ENCODE data around the gene GSDME.
"Not testable (repeated sequence)": the region's sequence is repeated elsewhere in the genome, so short reads cannot be mapped to it uniquely, and the experiment has no call there.

The GSDME gene

DNA sequence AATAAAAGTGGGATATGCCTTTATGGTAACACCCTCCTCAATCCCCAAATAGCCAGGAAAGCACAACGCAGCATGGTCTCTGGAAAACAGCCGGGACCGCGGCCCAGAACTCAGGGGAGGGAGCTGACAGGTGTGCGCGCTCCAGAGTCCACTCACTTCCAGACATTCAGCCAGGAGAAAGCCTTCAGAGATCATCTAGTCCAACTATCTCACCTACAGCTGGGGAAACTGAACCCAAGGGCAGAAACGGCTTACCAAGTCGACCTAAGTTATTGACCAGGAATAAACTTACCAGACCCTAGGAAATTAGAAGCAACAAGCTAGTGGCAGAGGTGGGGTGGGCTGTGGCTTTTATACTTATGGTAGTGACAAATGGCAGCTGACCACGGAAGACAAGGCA, 16.4 kb downstream of the GSDME start:
- no peak for DNase-seq

DNA sequence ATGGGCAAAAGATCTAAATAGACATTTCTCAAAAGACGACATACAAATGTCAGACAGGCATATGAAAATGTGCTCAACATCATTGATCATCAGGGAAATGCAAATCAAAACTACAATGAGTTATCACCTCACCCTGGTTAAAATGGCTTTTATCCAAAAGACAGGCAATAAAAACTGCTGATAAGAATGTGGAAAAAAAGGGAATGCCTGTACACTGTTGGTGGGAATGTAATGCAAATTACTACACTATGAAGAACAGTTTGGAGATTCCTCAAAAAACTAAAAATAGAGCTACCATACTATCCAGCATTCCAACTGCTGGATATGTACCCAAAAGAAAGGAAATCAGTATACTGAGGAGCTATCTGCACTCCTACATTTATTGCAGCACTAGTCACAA, 18.0 kb downstream of the GSDME start:
- DNase-seq: no peak

DNA sequence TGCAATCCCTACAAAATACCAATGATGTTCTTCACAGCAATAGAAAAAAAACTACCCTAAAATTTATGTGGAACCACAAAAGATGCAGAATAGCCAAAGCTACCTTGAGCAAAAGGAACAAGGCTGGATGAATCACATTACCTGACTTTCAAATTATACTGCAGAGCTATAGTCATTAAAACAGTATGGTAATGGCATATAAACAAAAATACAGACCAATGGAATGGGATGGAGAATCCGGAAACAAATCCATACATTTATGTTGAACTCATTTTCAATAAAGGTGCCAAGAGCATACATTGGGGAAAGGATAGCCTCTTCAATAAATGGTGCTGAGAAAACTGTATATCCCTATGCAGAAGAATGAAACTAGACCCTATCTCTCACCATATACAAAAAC, 18.7 kb downstream of the GSDME start:
- no peak for DNase-seq

DNA sequence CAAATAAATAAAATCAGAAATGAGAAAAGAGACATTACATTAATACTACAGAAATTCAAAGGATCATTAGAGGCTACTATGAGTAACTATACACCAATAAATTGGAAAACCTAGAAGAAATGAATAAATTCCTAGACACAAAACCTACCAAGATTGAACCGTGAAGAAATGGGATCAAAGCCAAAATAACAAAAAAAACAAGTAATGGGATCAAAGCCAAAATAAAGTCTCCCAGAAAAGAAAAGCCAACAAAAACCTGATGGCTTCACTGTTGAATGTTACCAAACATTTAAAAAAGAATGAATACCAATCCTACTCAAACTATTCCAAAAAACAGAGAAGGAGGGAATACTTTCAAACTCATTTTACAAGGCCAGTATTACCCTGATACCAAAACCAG, 20.0 kb downstream of the GSDME start:
- DNase-seq: no peak

DNA sequence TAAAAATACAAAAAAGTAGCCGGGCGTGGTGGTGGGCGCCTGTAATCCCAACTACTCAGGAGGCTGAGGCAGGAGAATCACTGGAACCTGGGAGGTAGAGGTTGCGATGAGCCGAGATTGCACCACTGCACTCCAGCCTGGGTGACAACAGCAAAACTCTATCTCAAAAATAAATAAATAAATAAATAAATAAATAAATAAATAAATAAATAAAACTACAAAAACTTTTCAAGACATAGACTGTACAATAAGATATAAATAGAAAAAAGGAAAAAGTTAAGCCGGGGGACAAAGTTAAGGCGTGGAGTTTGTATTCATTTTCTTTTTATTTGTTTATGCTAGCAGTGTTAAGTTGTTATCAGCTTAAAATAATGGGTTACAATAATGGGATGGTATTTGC, 21.7 kb downstream of the GSDME start:
- not testable (repeated sequence) for DNase-seq

DNA sequence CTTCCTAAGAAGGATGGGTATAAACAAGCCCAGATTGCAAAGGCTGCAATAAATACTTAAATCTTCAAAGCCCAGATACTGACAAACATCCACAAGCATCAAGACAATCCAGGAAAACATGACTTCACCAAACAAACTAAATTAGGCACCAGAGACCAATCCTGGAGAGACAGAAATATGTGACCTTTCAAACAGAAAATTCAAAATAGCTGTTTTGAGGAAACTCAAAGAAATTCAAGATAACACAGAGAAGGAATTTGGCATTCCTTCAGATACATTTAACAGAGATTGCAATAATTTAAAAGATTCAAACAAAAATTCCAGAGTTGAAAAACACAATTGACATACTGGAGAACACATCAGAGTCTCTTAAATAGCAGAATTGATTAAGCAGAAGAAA, 23.0 kb downstream of the GSDME start:
- DNase-seq: no peak

DNA sequence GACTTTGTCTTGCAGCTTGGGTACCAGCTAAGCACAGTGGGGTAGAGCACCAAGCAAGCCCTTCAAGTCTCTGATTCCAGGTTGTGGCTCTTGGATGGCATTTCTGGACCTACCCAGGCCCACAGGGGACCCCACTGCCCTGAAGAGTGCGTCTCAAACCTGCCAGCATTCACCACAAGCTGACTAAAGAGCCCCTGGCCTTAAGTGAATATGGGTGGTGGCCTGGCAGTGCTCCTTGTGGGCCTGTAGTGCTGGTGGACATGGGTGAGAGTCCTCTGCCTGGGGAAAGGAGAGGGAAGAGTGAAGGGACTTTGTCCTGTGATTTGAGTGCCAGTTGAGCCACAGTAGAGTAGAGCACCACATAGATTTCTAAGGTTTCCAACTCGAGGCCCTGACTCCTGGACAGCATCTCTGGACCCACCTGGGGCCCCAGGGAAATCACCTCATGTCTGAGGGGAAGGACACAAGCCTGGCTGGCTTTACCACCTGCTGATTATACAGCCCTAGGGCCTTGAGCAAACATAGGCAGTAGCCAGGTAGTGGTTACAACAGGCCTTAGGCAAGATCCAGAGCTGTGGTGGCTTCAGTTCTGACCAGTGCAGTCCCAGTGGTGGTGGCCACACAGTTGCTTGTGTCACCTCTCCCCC, 23.7 kb downstream of the GSDME start:
- no peak for DNase-seq

DNA sequence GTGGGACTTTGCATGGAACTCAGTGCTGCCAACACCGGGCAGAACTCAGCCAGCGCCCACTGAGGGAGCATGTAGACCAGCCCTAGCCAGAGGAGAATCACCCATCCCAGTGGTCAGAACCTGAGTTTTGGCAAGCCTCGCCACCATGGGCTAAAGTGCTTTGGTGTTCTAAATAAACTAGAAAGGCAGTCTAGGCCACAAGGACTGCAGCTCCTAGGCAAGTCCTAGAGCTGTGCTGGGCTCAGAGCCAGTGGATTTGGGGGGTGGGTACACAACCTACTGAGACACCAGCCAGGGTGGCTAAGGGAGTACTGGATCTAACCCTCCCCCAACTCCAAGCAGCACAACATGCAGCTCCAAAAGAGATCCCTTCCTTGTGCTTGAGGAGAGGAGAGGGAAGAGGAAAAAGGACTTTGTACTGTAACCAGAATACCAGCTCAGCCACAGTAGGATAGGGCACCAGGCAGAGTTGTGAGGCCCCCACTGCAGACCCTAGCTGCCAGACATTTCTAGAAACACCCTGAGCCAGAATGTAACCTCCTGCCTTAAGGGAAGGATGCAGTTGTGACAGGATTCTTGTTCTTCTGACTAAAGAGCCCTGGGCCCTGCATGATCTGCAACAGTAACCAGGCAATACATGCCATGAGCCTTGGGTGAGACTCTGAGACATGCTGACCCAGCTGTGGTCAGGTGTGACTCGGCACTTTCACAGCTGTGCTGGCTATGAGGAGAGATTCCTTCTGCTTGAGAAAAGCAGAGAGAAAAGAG, 24.4 kb downstream of the GSDME start:
- no peak for DNase-seq

DNA sequence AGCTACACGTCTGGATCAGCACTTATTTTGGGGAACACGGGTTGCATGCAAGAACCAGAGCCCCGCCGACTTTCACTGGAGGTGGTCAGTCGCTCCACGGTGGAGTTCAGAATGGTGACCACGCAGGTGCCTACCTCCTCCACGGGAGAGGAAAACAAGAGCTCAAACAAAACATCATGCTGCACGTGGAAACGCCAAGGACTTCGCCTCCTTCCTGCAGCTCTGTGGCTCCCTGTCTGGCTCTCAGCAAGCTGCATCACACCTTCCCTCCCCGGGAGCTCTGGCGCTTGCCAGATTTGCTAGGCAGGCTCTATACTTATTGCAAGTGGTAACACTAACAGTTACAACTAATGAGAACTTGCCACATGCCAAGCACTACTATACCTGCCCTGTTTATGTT, 26.0 kb downstream of the GSDME start:
- DNase-seq: no peak

DNA sequence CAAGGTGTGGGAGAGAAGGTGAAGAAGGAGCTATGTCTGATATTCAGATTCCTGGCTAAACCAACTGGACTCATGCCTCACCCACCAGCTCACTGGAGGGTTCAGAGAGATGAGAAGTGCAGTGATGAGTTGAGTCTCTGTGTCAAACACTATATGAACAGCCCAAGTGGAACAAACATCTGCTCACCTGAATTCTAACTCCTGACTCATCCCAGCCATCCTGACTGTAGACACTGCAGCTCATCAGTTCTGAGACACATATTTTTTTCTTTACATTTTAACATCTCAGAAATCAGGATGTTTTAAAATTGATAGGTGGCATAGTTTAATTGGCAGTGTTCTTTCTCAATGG, 27.3 kb downstream of the GSDME start:
- DNase-seq: no peak

DNA sequence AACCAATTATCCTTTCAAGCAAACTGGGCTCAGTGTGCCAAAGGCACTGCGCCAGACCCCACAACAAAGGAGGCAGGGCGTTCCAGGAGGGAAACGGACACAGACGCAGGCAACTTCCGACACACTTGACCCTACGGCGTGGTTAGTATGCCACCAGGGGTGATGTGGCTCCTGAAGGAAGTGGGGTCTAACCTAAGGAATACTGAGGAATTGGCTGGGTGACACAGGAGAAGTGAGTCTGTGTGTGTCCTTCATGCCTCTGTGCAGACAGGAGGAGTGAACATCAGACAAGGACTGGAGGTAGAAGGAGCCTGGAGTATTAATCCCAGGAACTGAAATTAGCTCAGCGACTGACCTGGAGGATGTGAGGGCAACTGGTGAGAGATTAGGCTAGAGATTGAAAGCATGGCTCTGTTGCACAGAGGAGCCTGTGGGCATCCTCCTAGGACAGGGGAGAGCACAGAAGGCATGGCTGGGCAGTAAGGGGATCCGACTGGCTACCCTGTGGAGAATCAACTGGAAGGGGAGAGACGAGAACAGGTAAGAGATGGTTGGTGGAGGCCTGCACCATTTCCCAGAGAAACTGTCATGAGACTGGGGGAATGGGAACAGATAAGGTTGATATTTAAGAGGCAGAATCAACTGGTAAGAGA, 27.8 kb downstream of the GSDME start:
- DNase-seq: no peak

DNA sequence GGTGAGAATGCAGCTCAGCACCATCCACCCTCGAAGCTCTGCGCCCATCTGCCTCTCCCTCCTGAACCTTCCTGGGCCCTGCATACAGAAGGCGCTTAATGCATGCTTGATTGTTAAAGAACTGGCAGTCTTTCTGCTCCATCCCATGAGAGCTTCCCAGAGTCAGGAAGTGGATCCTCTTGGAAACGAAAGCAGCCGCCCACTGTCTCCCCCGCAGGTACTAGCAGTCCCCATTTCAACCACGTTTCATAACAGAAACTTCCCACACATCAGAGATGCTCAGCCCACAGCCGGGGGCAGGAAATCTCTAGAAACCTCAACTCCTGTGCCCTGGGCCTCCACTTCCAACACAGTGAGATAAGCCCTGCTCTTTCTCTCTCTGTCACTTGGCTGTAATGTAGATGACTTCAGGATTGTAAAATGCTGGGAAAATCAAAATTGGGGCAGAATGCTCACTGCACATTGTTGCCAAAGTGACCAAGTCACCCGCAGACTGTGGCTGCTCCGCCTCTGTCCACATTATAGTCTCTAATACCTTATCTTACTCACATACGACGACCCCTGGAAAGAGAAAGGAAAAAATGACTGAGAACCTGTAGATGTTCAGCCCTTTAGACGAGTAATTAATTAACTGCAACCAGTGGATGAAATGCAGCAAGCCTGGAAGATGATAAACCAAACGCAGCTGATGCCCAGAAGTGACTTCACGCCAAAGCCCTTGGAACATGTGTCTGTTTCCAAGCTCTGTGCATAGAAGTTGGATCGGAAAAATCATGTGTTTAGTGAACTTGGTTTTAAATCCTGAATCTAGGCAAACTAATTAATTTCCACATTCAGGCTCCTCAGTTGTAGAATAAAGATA, 28.5 kb downstream of the GSDME start:
- DNase-seq: no peak

DNA sequence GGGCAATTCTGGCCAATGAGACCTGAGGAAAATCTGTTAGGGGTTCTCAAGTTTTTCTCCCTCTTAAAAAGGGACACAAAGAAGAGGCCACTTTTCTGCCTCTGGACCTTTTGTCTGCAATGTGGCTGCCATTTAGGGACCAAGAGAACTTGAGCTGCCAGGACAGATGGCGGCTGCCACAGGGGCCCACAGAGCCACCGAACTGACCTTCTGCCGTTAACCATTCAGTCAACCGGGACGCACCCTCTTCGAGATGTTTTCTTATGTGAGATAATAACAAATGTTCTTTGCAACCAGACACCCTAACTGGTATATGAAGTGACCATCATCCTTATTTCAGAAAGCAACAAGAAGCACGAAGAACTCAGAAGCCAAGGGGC, 29.2 kb downstream of the GSDME start:
- no peak for DNase-seq

DNA sequence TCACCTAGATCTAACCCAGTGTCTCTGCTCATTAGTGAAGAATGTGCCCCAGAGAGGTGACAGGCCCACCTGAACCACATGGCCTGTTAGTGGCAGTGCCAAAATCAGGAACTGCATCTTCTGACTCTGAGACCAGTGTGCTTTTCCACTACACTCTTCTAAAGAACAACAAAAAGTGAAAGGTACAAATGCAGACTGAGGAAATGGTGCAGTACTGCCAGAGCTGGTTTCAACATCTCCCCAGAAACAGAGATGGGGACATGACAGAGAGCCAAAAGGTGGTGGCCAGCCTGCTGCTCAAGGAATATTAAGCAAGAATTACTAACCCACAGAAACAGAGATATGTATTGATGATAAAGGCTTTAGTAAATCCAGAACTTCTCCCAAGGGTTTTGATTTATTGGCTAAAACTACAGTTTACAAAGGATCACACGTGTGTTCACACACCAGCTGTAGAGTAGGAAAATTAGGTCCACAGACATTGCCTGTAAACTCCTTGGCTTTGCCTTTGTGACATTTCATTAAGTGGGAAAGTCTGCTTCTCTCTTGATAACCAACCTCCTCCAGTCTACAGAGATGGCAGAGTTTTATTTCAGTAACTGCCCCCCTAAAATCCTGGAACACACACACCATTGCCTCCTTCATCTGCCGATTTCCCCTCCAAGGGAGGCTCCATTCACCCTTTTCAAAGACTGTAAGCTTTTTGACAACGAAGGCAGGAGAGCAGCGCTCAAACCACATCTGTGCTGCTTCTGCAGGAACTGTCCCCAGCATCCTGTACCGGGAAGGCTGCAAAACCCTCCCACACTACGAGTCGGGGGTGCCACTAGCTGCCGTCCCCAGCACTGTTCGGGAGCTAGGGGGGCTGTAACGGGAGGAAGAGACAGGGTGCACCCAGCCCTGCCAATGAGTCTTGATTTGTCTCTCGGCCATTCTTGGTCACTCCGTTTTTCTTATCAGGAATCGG, 29.8 kb downstream of the GSDME start:
- no peak for DNase-seq

DNA sequence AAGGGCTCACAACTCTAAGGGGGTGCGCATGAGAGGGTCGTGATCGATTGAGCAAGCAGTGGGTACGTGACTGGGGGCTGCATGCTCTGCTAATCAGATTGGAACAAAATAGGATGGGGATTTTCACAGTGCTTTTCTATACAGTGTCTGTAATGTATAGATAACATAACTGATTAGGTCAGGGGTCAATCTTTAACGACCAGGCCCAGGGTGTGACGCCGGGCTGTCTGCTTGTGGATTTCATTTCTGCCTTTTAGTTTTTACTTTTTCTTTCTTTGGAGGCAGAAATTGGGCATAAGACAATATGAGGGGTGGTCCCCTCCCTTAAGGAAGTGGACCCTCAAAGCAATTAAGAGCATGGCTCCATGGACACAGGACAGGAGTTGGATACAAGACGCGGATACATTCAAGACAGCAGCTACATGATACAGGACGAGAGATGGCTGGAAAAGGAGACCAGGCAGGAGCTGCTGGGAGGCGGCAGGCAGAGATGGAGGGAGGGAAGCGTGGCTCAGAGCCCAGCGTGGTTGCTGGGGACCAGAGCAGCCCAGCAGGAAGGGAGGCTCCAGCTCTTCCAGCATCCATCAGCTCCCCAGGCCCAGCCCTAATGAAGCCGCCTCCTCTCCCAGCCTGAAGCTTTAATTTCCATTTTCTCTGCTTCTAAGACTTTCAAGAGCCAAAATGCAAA, 31.6 kb downstream of the GSDME start:
- no peak for DNase-seq

DNA sequence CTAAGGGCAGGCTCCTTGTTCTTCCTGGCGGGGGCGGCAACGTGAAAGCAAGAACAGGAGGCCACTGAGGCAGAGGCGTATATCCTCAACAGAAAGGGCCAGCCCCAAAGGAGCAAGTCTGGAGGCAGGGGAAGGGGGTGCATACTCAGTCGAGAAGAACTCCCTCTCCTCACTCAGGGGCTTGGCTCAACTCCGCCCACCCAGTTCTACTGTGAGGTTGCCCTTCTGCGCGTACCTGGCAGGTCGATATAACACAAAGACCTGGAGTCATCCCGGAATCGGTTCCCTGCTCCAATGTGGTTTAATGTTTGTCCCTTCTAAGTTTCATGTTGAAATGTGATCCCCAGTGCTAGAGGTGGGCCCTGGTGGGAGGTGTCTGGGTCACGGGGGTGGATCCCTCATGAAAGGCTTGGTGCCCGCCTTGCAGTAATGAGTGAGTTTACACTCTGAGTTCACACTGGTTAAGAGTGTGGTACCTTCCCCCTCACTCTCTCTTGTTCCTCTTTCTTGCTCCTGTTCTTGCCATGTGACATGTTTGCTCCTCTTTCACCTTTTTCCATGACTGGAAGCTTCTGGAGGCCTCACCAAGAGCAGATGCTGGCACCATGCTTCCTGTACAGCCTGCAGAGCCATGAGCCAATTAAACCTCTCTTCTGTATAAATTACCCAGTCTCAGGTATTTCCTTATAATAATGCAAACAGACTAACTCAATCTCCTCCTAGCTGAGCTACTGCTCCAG, 32.6 kb downstream of the GSDME start:
- no peak for DNase-seq

DNA sequence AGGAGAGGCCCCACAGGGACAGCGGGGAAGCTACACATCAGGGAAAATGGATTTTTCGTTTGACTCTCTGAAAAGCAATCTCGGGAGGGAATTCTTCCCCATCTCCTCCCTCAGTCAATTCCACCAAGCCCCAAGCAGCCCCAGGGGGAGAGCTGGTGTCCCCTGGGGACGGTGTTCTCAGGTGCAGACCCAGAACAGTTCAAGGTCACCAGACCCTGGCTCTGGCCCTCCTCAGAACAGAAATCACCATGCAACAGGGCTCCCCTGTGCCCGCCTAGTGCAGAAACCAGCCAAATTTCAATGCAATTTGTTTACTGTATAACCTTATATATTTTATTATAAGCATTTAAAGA, 34.1 kb downstream of the GSDME start:
- DNase-seq: no peak

DNA sequence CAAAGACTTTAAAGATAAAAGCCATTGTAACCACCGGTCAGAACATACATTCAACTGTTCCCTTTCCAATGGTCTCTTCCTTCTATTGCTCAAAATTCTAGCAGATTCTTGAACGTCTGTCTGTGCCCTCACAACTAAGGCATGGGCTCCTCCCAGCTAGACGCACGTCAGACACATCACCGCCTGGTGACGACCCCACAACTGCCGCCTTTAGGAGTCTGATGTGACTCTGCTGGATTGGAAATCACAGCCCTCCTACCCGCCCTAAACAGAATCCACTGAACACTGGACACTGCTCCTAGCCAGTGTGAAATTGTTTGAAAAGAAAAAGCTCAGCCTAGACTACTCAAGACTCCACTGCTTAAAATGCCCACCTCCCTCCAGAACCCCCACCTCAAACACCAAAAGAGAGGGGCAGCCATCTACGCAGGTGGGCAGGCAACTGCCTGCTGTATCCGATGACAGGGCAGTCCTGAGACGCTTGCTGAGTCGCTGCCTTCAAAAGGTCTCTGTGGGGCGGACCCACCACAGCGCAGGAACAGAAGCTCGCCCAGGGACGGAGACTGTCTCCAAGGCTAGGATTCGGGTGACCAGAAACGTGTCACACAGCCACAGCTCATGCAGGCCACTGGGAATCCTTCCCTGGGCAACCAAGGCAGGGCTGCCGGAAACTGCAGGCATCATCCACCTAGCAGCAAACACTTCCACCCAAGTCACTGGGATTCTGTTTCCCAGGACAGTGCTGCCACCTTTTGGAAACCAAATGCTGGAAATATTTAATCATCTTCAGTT, 34.7 kb downstream of the GSDME start:
- DNase-seq: no peak

DNA sequence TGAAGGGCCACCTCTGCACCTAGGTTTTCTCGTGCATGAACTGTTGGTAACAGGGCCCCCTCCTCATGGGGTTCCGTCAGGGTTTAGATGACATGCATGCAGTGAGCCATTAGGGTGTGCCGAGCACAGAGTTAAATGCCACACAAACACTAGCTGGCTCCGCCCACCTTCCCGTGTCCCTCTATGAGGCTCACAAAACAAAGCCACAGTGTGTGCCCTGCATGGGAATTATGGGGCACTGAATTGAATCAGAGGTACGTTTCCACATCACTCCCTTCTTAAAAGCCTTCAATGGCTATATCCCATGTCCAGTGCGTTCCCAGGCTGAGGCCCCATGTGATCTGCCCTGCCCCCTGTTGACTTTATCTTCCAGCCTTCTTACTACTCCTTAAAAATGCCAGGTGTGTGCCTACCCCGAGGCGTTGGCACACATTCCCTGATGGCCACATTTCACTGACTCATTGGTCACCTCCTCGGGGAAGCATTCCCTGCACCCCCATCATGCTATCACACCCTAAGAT, 35.7 kb downstream of the GSDME start:
- DNase-seq: no peak

DNA sequence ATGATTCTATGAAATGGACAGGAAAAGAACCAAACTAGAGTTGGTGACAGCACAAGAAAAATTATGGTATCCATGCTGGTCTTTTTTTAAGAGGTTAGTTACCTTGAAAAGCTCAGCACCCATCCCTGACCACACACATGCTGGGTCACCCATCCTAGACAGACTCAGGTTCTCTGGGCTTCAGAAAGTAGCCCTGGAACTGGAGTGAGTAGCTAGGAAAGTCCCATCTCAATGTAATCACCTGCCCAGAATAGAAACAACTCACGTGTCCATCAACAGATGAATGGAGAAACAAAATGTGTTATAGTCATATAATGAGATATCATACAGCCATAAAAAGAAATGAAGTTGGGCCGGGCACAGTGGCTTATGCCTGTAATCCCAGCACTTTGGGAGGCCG, 37.0 kb downstream of the GSDME start:
- no peak for DNase-seq
